ENCODE data around the gene COMMD1.
"Not testable (repeated sequence)": the region's sequence is repeated elsewhere in the genome, so short reads cannot be mapped to it uniquely, and the experiment has no call there.

Gene COMMD1

DNA sequence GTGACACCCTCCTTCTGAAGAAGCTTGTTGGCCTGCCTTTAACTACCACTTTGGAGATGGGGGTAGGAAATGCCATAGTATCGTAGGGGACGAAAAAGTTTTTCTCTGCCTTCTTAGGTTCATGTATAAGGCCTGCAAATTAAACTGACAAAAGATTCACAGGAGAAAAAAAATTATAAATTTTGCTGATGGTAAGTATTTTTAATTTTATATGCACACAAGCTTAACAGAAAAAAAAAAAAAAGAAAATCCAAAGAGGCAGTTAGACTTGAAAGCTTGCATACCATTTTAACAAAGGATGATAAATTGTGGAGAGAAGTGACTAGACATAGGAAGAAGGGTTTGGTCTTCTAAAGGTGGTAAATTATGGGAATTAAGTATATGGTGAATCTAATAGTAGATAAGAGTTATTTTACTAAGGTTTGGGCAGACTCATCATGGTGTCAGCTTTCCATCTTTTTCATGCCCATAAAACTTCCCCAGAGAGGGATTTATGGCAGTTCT lies 227.9 kb downstream of the COMMD1 start:
- Histone ChIP-seq H3K4me3 (ENCODE audit: low read length) (no peak overlapping the region), H3K27me3 (ENCODE audit: control insufficient read depth, insufficient read depth, low read length) (no peaks in the 10 kb centered on the region), H3K4me1 (ENCODE audit: control insufficient read depth, insufficient read depth, low read length) (no peaks in the 10 kb centered on the region), H3K9ac (ENCODE audit: low read depth, low read length) (no peak overlapping the region), H3K9me3 (replicated peaks; ENCODE audit: low read length) (no peaks in the 10 kb centered on the region), H3K4me2 (ENCODE audit: low read length) (no peak overlapping the region), H3K36me3 (ENCODE audit: insufficient read depth, low read length) (no peaks in the 10 kb centered on the region)

DNA sequence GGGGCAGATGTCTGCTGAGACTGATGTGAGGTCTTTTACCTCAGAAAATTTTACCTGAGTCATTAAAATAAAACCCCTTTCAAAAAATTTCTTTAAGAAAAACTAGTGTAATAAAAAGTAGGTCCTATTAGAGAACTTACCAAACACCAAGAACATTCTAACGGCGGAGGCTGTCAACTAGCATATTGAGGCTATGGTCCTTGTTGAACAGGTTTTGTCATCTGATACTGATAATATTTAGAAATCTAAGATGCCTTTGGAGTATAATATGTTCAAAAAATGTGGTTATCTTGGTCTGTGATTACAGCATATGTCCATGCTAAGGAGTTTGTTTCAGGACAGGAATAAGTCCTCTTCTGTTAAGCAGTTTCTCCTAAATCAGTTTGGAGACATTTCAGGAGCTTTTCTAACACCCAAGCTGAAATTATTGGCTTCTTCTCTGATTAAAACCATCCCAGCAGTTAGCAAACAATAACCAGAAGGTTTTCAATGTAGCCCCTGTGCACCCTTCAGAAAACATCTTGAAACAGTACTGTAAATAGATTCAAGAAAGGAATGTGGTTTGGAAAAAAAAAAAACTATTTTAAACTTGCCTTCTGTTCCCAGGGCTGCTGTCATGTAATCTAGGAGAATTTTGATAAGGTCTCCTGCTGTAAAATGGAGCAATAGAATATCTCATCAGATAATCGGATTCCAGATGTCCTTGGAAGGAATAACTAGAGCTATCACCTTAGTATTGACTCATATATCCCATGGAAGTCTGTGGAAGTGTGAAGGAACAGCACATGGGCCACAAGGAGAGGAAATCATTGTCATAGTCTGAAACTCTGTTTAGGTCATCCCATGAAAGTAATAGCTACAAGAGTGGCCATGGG lies 231.7 kb downstream of the COMMD1 start:
- no peaks in the 10 kb centered on the region for H3K9me3 ChIP-seq (replicated peaks; ENCODE audit: low read length)

DNA sequence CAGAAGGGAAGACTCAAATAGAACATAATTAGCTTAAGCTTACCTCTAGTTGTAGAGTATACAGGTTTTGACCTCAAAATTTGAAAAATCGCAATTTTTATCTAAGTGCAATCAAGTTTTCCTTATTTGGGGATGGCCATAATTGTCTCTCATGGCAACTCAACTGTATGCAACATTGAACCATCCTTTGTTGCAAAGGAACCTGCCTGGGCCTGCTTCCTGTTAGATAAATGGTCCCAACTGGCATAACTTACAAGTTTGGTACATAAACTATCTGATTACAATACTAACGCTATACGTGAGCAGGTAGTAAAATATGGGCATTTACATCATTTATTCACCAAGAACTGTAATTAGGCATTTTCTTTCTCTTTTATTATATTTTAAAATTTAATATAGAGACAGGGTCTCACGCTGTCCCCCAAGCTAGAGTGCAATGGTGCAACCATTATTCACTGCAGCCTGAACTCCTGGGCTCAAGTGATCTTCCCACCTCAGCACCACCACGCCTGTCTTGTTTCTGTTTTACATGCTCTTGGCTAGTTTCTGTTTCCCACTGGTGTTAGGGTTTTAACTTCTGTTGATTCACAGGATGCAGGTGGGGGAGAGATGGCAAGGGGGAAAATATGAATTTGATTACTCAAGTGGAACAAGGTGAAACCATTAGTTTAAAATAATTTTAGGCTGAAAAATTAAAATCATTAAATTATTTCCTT lies 235.1 kb downstream of the COMMD1 start:
- no peaks in the 10 kb centered on the region for H3K4me1 ChIP-seq (ENCODE audit: control insufficient read depth, insufficient read depth, low read length)
- no peaks in the 10 kb centered on the region for H3K9me3 ChIP-seq (replicated peaks; ENCODE audit: low read length)
- H3K36me3 ChIP-seq (ENCODE audit: insufficient read depth, low read length), result no peaks in the 10 kb centered on the region
- no peak overlapping the region for H3K9ac ChIP-seq (ENCODE audit: low read depth, low read length)
- H3K4me2 ChIP-seq (ENCODE audit: low read length), result no peak overlapping the region
- no peaks in the 10 kb centered on the region for H3K27me3 ChIP-seq (ENCODE audit: control insufficient read depth, insufficient read depth, low read length)
- no peak overlapping the region for H3K4me3 ChIP-seq (ENCODE audit: low read length)

More for the DNA sequence above, 231.7 kb downstream of the COMMD1 start:
- Histone ChIP-seq H3K9ac (ENCODE audit: low read depth, low read length) (no peak overlapping the region), H3K4me1 (ENCODE audit: control insufficient read depth, insufficient read depth, low read length) (no peaks in the 10 kb centered on the region), H3K27me3 (ENCODE audit: control insufficient read depth, insufficient read depth, low read length) (no peaks in the 10 kb centered on the region), H3K4me3 (ENCODE audit: low read length) (no peak overlapping the region), H3K36me3 (ENCODE audit: insufficient read depth, low read length) (no peaks in the 10 kb centered on the region), H3K4me2 (ENCODE audit: low read length) (no peak overlapping the region)

- Histone ChIP-seq H3K4me2 (ENCODE audit: low read length) (no peak overlapping the region), H3K9ac (ENCODE audit: low read depth, low read length) (no peak overlapping the region), H3K36me3 (ENCODE audit: insufficient read depth, low read length) (no peaks in the 10 kb centered on the region), H3K4me1 (ENCODE audit: control insufficient read depth, insufficient read depth, low read length) (no peaks in the 10 kb centered on the region), H3K27me3 (ENCODE audit: control insufficient read depth, insufficient read depth, low read length) (no peaks in the 10 kb centered on the region), H3K9me3 (replicated peaks; ENCODE audit: low read length) (no peaks in the 10 kb centered on the region), H3K4me3 (ENCODE audit: low read length) (no peak overlapping the region)
Measured at GRCh38 chr2:62141142-62141740, 235.8 kb downstream of the COMMD1 start.

- Histone ChIP-seq H3K4me3 (ENCODE audit: low read length) (no peak overlapping the region), H3K9ac (ENCODE audit: low read depth, low read length) (no peak overlapping the region), H3K4me1 (ENCODE audit: control insufficient read depth, insufficient read depth, low read length) (no peaks in the 10 kb centered on the region), H3K9me3 (replicated peaks; ENCODE audit: low read length) (no peaks in the 10 kb centered on the region), H3K27me3 (ENCODE audit: control insufficient read depth, insufficient read depth, low read length) (no peaks in the 10 kb centered on the region), H3K36me3 (ENCODE audit: insufficient read depth, low read length) (no peaks in the 10 kb centered on the region), H3K4me2 (ENCODE audit: low read length) (no peak overlapping the region)
Measured at GRCh38 chr2:62142054-62142453, 236.6 kb downstream of the COMMD1 start.

DNA sequence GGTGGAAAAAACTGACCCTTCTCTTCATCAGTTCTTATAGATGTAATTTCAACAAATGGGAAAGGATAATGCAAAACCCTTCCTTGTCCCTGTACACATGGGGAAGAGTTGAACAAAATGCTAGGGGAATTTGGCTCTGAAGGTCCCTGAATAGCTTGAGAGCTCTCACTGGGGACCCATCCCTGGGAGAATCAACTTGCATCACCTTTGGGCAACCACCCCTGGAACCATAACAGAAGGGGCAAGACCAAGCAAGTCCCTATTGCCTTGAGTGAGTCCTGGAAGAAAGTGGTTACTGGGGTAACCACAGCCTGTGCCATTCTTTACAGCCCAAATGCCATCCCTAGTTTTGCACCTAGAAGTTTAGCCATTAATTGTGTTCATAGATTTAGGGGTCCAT lies 238.2 kb downstream of the COMMD1 start:
- H3K4me3 ChIP-seq (ENCODE audit: low read length), result no peak overlapping the region
- H3K27me3 ChIP-seq (ENCODE audit: control insufficient read depth, insufficient read depth, low read length), result no peaks in the 10 kb centered on the region
- no peaks in the 10 kb centered on the region for H3K36me3 ChIP-seq (ENCODE audit: insufficient read depth, low read length)
- no peak overlapping the region for H3K4me2 ChIP-seq (ENCODE audit: low read length)
- no peaks in the 10 kb centered on the region for H3K9me3 ChIP-seq (replicated peaks; ENCODE audit: low read length)
- peaks cover 13% of the 10 kb centered on the region for H3K4me1 ChIP-seq (ENCODE audit: control insufficient read depth, insufficient read depth, low read length)
- H3K9ac ChIP-seq (ENCODE audit: low read depth, low read length), result no peak overlapping the region

DNA sequence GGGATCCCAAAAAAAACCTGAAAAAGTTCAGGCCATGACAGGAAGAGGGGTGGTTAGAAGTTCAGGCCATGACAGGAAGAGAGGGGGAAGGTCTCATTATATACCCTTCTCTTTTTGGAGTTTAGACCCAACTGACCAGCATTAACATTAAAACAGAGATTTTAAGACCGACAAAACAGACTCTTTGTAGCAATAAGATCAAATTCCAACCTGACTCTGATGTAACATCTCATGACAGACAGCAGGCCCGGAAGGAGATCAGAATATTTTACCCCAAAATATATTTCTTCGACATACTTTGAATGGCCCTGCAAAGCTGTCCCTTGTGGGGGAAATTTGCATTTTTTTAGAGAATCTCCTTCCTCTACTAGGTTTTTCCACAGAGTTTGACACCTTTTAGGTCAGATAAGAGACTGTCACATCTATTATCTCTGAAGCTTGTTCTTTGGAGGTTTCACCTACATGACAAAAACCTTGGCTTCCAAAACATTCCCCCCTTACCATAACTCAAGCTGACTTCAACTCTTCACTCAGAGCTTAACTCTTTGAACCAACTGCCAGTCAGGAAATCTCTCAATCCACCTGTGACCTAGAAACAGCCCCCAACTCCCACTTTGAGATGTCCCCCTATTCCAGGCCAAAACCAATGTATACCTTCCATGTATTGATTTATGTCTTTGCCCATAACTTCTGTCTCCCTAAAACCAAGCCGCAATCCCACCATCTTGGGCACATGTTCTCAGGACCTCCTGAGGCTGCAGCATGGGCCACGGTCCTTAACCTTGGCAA lies 239.4 kb downstream of the COMMD1 start:
- Histone ChIP-seq H3K9me3 (replicated peaks; ENCODE audit: low read length) (no peaks in the 10 kb centered on the region), H3K4me1 (ENCODE audit: control insufficient read depth, insufficient read depth, low read length) (peaks cover 21% of the 10 kb centered on the region), H3K4me2 (ENCODE audit: low read length) (no peak overlapping the region)

GRCh38 chr2:62145478-62146100 lies 240.1 kb downstream of the COMMD1 start:
- Histone ChIP-seq H3K9ac (ENCODE audit: low read depth, low read length) (no peak overlapping the region), H3K36me3 (ENCODE audit: insufficient read depth, low read length) (no peaks in the 10 kb centered on the region), H3K4me3 (ENCODE audit: low read length) (no peak overlapping the region), H3K9me3 (replicated peaks; ENCODE audit: low read length) (no peaks in the 10 kb centered on the region), H3K4me1 (ENCODE audit: control insufficient read depth, insufficient read depth, low read length) (peaks cover 28% of the 10 kb centered on the region), H3K27me3 (ENCODE audit: control insufficient read depth, insufficient read depth, low read length) (no peaks in the 10 kb centered on the region), H3K4me2 (ENCODE audit: low read length) (no peak overlapping the region)

More for the DNA sequence above, 239.4 kb downstream of the COMMD1 start:
- H3K9ac ChIP-seq (ENCODE audit: low read depth, low read length), result no peak overlapping the region
- no peak overlapping the region for H3K4me3 ChIP-seq (ENCODE audit: low read length)
- H3K36me3 ChIP-seq (ENCODE audit: insufficient read depth, low read length), result no peaks in the 10 kb centered on the region
- no peaks in the 10 kb centered on the region for H3K27me3 ChIP-seq (ENCODE audit: control insufficient read depth, insufficient read depth, low read length)

- not testable (repeated sequence) for H3K9ac ChIP-seq (ENCODE audit: low read depth, low read length); H3K27me3 ChIP-seq (ENCODE audit: control insufficient read depth, insufficient read depth, low read length); H3K36me3 ChIP-seq (ENCODE audit: insufficient read depth, low read length); H3K4me3 ChIP-seq (ENCODE audit: low read length); H3K9me3 ChIP-seq (replicated peaks; ENCODE audit: low read length); H3K4me2 ChIP-seq (ENCODE audit: low read length)
- peaks cover 34% of the 10 kb centered on the region for H3K4me1 ChIP-seq (ENCODE audit: control insufficient read depth, insufficient read depth, low read length)
Measured at GRCh38 chr2:62146790-62147189, 241.3 kb downstream of the COMMD1 start.

- H3K9me3 ChIP-seq (replicated peaks; ENCODE audit: low read length), result no peaks in the 10 kb centered on the region
- H3K4me2 ChIP-seq (ENCODE audit: low read length), result peak overlapping the region; percentile 19
- H3K27me3 ChIP-seq (ENCODE audit: control insufficient read depth, insufficient read depth, low read length), result no peaks in the 10 kb centered on the region
- no peaks in the 10 kb centered on the region for H3K36me3 ChIP-seq (ENCODE audit: insufficient read depth, low read length)
- peaks cover 34% of the 10 kb centered on the region for H3K4me1 ChIP-seq (ENCODE audit: control insufficient read depth, insufficient read depth, low read length)
- H3K4me3 ChIP-seq (ENCODE audit: low read length), result no peak overlapping the region
- no peak overlapping the region for H3K9ac ChIP-seq (ENCODE audit: low read depth, low read length)
Measured at GRCh38 chr2:62147610-62148301, 242.3 kb downstream of the COMMD1 start.
